ENCODE results near the gene CASZ1. TPM values are rescaled to one million over a fixed set of nuclear protein-coding genes. Genes with fewer than 3 reads are reported as not detected.

CASZ1 gene
- total RNA-seq, 1 donor from 2014 or later = 63.6 TPM

- DNase-seq = no peak
- intact Hi-C loops (cut with DNase I) = no loop called here
These were observed 137.2 kb downstream of the CASZ1 start for GRCh38 chr1:10659218-10659617.

GRCh38 chr1:10658396-10659066 lies 137.9 kb downstream of the CASZ1 start:
- ATAC-seq = no peak
- intact Hi-C loops (cut with DNase I) = no loop called here
- no peak for TF ChIP-seq CTCF (IDR thresholded peaks at IDR 0.05)
- Histone ChIP-seq H3K36me3 (peaks cover 12% of the 10 kb centered on the region), H3K27me3 (no peaks in the 10 kb centered on the region), H3K4me1 (peaks cover 7% of the 10 kb centered on the region), H3K9me3 (no peaks in the 10 kb centered on the region), H3K4me3 (no peak overlapping the region), H3K27ac (no peak overlapping the region)
- DNase-seq = no peak

More at GRCh38 chr1:10659218-10659617, 137.2 kb downstream of the CASZ1 start:
- TF ChIP-seq CTCF (IDR thresholded peaks at IDR 0.05) = no peak
- Histone ChIP-seq H3K27me3 (no peaks in the 10 kb centered on the region), H3K4me1 (peaks cover 14% of the 10 kb centered on the region), H3K4me3 (no peak overlapping the region), H3K36me3 (peaks cover 12% of the 10 kb centered on the region), H3K9me3 (no peaks in the 10 kb centered on the region), H3K27ac (no peak overlapping the region)
- ATAC-seq = no peak

- Histone ChIP-seq H3K9me3 (no peaks in the 10 kb centered on the region), H3K27me3 (no peaks in the 10 kb centered on the region), H3K4me3 (no peak overlapping the region), H3K4me1 (peaks cover 3% of the 10 kb centered on the region), H3K27ac (no peak overlapping the region), H3K36me3 (peaks cover 18% of the 10 kb centered on the region)
- peak; percentile 1 for ATAC-seq
- TF ChIP-seq CTCF (IDR thresholded peaks at IDR 0.05) = no peak
- no peak for DNase-seq
- intact Hi-C loops (cut with DNase I) = no loop called here
These were observed 139.2 kb downstream of the CASZ1 start for GRCh38 chr1:10657088-10657847.

GRCh38 chr1:10656431-10656830 lies 140.0 kb downstream of the CASZ1 start:
- Histone ChIP-seq H3K9me3 (no peaks in the 10 kb centered on the region), H3K27me3 (no peaks in the 10 kb centered on the region), H3K27ac (no peak overlapping the region), H3K4me1 (peaks cover 3% of the 10 kb centered on the region), H3K4me3 (no peak overlapping the region), H3K36me3 (peaks cover 18% of the 10 kb centered on the region)
- no peak for TF ChIP-seq CTCF (IDR thresholded peaks at IDR 0.05)
- DNase-seq (no peak), ATAC-seq (no peak)
- intact Hi-C loops (cut with DNase I) = no loop called here

- H3K4me1 ChIP-seq = peaks cover 8% of the 10 kb centered on the region
These were observed 141.4 kb downstream of the CASZ1 start for GRCh38 chr1:10655002-10655401.

More at GRCh38 chr1:10655002-10655401, 141.4 kb downstream of the CASZ1 start:
- Histone ChIP-seq H3K9me3 (no peaks in the 10 kb centered on the region), H3K4me3 (no peak overlapping the region), H3K36me3 (peaks cover 18% of the 10 kb centered on the region), H3K27ac (no peak overlapping the region), H3K27me3 (no peaks in the 10 kb centered on the region)
- ATAC-seq (no peak), DNase-seq (no peak)
- no peak for TF ChIP-seq CTCF (IDR thresholded peaks at IDR 0.05)
- intact Hi-C loops (cut with DNase I) = no loop called here
